ENCODE measurements around the gene LIFR.

Gene LIFR

DNA sequence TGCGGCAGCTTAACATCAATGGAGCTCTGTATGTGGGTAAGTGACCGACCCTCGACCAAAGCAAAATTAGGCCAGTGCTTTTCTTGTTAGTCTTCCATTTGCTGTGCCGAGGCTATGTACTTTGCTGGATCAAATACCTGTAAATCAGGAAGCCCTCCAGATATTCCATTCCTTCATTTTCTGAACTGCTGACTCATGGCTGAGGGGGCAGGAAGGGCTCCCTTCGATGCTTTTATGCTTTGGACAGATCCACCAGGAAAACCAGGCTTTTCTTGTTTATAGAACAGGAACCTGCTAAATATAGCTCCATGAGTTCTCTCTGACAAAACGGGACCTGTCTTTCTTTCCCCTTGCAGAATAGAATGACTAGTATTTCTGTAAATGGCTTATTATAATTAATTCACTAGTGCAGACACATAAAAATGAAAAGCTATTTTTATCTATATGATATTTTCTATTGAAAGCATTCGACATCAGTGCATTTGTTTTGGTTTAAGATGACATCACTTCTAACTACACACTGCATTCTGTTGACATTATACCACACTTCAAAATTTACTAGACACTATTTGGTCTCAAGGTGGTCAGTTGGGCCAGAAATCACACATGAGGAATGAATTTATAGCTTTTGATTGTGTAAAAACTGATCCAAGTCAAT, 93.3 kb downstream of the LIFR start:
- DNase-seq, result no peak

DNA sequence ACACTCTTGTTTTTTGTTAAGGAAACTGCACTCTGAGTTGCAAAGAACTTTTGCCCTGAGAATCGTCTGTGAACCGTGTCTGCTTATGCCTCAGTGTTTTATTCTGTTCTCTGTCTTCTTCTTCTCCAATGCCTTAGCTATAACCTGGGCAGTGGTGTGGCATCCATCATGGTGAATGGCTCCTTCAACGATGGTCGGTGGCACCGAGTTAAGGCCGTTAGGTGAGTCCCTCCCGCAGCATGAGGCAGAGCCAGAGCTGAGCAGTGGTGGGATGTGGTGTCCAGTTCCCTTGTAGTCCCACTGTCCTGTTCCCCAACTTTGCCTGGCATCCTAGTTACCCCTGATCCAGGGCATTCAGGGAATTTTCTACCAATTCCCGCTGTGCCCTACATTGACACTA, 98.3 kb downstream of the LIFR start:
- no peak for DNase-seq

DNA sequence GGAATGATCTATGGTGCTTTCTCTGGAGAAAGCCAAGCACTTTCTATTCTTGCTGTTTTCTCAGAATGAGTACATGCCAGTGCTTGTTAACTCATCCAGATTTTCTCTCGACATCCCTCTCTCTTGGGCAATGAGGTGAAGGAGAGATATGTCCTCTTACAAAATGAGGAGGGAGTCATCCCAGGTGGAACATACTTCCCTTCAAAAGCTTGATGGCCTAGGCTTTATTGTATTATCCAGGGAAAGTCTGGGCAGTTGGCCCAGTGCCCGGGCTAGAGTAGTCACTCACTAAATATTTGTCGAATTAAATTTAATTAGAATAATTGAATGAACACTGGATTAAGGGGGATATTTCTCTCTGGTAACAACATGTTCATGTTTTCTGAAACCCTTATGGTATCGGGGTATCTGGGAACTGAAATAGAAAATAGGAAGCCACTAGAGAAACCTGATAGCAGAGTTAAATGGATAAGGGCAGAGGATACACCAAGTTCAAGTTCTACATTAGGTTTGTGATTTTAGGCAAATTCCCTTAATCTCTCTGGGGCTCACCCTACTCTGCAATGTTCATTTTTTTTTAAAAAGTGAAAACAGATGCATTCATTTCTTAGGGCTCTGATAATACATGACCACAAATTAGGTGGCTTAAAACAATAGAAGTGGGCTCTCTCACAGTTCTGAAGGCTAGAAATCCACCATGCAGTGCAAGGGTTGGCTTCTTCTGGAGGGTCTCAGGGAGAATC, 99.6 kb downstream of the LIFR start:
- no peak for DNase-seq

DNA sequence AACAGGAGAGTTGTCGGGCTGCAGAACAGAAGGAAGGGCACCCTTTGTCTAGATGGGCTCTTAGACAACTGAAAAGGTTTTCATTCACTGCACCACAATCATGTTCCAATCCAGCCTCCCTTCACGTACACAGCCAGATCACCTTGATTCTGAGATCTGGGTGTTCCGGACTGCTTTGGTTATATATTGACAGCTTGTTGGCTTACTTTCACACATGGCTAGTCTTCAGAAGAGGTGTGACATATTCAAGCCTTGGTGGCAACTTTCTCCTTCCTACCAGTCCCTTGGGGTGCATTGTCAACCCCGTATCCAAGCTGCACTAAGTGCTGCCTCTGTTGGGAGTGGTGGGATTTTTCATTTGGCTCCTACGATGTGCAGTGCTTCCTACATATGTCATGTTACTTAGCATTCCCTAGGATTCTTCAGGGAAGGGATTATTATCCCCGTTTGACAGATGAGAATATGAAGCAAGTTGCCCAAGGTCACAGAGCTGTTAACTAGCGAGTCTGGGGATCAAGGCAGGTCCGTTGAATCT, 100.6 kb downstream of the LIFR start:
- DNase-seq, result no peak

DNA sequence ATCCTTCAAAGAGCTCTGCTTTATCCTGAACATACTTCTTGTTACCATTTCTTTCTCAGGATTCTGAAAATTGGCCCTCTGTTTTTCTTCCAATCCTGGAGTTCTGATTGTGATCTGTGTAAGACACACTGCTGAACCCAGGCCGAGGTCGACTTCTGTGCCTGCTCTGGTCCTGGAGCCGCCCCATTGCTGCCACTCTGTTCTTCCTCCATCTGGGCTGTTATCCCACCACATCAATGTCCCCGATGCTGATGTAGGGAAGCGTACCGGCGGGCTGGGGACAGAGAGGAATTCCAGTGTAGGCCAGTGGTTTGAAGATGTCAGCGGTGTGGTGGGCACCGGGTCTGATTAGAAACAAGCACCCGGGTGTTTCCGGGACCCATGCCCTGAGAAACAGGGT, 102.5 kb downstream of the LIFR start:
- DNase-seq, result no peak

DNA sequence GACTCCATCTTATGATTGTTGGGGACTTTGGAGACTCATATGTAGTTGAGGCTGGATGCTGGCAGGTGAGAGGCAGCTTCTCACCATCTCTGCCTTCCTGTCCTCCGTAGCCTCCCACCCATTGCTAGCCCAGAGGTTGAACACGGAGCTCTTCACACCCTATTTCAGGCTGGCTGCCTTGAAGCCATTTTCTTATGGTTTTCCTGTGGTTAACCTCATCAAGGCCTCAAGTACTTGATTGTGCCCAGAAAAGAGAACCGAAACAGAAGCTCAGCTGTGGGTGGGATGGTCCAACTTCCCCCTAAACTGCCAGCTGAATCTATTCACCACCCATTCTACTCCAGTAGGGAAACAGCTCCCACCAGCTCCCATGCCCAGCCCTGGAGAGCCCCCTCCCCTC, 102.9 kb downstream of the LIFR start:
- peak; percentile 53 to 72 for DNase-seq

DNA sequence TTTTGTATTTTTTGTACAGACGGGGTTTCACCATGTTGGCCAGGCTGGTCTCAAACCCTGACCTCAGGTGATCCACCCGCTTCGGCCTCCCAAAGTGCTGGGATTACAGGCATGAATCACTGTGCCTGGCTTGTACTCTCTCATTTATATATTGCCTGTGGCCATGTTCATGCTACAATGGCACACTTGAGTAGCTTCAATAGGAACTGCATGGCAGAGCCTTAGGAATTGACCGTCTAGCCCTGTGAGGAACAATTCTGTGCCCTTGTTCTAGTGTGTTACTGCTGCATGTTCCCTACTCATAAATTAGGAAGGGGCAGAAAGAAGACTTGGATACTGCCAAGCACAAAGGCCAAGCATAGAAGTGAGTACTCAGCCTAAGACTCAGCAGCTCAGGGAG, 104.2 kb downstream of the LIFR start:
- DNase-seq, result no peak

DNA sequence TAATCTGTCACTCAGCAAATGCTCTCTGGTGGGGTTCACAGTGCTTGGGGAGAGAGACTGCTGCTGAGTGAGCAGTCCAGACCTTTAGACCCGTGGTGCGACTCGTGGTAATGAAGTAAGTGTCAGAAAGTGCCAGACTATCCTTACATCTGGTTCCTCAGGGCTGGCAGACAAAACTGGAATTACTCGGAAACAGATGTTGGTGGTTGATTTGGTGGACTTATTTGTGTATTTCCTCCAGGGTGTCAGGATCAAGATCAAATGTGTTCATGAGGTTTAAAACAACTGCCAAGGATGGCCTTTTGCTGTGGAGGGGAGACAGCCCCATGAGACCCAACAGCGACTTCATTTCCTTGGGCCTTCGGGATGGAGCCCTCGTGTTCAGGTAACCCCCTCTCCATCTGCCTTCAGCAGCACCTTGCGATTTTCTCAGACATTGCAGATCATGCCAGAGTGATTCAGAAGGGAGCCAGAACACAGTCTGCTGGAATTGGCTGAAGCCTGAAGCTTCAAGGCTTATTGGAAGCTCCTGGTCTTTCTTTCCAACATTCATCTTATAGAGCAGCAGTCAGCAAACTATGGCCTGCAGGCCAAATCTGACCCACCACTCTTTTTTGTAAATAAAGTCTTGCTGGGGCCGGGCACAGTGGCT, 105.2 kb downstream of the LIFR start:
- no peak for DNase-seq

DNA sequence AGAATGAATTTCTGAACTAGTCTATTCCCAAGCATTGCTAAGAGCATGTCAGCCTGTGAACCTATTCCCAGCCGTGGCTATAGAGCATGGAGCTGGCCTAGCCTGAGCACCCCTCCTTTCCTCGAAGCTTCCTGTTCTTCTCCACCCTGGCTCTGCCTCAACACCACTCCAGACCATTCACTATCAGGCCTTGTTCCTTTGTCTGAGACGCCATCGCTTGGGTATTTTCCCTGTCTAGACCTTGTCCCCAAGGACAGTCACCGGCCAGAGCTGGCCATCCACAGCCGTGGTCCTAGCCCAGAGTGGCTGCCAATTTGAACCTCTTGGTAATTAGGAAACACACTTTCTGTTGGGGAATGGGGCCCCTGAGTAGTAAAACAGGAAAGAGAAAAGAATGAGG, 105.8 kb downstream of the LIFR start:
- DNase-seq, result no peak

DNA sequence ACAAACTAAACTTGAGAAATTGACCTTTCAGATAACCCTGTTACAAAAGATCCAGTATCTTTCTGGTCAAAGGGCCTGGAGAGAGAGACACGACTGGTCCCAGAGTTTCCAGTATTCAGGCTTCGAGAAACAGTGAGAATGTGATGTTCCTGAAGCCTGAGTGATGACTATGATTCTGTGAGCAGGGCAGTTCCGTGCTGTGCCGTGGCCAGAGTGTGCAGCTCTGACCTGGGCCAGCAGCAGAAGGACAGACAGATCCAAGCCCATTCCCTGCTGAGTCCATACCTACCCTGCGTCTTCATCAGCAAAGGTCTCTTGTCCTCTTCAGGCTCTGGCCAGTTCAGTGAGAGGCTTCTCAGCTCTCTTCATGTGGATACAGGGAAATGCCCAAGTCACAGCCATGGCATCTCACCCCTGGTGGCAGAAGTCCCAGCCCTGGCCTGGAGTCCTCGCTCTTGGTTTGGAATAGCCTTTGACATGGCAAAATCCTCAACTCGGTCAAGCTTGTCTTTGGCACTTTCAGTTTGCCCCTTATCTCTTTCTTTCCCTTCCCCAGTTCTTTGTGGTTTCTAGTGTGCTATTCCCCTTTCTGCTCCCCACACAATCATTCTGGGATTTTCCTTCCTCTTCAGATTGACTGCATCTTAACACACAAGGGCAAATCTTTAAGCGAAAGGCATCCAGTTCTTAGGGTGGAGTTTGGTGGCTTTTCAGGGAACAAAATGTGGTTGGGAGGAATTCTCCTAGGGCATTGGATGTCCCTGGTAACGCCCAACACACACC, 107.7 kb downstream of the LIFR start:
- no peak for DNase-seq

DNA sequence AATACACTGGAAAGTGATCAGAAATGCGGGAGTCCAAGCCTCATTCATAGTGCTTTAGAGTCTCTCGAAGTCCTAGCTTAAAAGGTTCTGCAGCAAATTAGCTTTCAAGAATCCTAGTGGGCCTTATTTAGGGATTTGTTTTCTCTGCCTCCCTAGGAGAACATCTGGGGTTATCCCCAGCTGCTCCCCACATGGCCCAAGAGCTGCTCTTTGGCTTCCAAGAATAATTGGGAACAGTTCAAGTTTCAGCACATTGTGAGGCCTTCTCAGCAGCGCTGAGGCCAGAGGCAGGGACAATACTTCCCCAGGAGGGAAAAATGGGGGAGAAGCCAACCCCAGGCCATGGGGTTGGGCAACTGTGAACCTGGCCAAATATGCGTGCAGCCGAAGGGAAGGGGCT, 108.7 kb downstream of the LIFR start:
- no peak for DNase-seq

DNA sequence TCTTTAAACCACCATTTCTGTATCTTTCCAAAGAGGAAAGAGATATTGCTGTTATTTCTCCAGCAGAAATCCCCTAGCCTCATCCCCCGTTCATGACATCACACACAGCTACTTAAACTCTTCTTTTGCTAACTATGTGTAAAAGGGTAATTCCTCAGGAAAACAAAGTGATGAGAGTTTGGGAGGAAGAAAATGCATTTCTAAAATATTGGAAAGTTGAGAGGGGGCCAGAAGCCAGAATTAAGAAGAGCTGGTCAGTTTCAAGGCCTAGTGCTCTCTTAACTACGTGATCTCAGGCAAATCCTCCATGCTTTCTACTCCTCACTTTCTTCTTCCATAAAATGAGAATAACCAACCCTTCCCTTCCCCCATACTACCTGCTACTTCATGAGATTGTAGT, 109.4 kb downstream of the LIFR start:
- DNase-seq, result no peak

DNA sequence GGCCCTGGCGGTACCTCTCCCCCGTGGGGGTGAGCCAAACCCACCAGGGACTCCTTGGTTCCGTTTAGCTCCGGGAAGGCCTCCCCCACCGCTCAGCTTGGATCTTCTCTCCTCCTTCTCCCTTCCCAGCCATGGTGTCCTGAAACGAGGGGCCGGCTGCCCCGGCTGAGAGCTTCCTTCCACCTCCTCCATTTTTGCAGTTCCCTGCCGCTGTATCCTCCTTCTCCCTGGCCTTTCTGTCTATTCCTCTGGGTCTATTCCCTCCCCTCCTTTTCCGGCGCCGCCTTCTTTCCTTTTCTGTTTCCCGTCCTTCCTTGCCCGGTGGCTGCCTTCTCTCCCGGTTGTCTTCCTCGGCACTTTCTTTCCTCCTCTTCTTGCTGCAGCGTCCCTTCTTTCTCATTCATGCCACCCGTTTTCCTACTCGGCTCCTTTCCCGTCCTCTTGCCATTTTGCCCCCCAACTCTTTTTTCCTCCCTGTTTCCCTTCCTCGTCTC, 110.4 kb downstream of the LIFR start:
- DNase-seq, result no peak

DNA sequence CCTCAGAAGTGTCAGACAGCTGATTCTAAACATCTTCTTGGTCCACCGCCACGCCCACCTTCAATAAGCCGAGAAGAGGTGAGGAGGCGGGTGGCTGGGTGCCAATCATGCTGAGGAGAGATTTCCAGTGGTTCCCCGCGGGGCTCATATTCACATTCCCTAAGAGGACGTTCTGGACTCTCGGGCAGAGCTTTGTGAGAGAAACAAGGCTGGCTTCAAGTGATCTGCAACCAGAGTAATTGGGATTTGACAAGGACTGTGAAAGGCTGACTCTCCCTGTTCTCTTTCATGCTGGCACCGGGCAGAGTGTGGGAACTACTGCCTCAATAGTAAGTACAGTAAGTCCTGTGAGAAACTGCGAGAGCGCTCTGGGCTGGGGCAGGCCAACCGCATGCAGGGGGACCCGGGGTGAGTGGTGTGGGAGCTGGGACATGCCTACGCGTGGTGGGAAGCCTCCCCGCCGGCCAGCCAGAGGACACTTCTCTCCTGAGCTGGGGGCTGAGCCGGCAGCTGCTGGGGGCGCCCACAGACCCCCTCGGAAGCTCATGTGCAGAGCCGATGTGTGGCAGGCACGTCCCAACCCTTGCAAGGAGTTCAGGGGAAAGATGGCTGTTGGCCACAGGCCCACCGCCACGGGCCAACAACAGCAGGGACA, 110.9 kb downstream of the LIFR start:
- no peak for DNase-seq

DNA sequence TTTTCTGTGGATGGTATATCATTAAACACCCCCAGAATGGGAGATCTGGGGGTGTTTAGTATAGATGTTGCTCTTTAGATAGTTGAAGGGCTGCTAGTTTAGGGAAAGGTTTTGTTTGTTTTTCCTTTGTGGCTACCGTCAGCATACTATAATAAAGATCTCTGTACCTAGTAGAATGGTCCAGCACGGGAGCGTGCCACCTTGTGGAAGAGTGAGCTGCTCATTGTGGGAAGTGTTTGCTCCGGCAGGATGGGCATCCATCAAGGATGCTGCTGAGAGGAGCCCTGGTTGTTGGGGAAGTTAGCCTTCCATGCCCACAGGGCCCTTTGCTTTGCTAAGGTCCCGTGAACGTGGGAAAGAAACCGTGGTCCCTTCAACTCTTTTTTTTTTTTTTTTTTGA, 113.1 kb downstream of the LIFR start:
- DNase-seq, result no peak

DNA sequence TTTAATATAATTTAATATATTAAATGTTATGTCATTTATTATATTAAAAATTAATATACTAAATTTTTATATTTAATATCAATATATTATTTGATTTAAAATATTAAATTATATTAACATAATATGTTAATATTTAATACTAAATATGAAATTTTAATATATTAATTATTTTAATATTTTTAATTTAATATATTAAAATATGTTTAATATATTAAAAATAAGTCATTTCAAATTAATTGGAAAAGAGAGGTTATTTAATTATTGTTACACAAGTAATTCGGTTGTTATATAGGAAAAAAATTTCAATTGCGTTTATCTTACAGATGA, 114.2 kb downstream of the LIFR start:
- DNase-seq, result no peak

DNA sequence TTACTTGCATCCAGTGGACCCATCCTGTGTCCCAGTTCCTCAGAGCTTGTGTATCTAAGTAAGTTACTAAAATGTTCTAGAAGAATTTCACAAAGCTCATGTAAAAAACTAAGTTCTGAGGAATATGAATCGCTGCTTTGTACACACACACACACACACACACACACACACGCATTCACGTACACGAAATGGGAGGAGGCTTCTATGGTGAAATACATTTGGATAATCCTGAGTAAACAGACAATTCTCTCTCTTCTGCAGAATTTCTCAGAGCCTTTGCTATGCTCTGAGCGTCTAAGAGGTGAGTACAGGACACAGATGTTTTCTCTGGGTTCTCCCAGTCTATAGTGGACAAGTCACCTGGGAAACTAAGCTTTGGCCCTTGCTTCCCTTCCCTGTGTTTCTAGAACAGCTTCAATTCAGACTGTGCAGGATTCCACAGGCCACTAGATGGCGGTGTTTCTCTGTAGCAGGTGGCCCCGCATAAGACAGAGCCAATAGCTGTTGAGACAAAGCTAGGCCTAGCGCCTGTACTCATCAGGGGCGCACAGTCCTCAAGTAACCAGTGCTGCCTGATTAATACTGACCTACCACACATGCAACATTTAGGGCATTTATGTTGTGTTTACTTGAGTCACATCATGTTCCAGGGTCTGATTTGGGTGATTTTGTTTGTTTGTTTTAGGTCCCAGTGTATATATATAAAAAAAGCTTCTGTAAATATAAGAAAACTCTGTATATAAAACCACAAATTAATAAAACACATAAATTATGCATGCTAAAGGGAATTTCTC, 114.8 kb downstream of the LIFR start:
- DNase-seq, result peak; percentile 74 to 80

DNA sequence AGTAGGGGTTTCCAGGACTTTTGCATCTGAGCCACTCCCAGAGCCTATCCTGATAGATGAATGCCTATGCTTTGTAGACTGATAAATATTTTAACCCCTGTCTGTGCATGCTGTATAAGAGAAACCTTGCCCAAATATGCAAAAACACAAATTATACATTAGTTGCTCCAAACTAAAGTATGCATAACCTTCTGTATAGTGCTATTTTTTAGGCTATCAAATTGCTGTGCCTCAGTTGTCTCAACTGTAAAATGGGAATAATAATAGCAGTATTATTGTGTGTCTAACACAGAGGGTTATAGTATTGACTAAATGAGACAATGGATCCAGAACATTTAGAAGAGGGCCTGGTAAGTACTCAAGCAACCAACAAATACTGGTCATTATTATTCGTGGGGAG, 117.7 kb downstream of the LIFR start:
- DNase-seq, result no peak

DNA sequence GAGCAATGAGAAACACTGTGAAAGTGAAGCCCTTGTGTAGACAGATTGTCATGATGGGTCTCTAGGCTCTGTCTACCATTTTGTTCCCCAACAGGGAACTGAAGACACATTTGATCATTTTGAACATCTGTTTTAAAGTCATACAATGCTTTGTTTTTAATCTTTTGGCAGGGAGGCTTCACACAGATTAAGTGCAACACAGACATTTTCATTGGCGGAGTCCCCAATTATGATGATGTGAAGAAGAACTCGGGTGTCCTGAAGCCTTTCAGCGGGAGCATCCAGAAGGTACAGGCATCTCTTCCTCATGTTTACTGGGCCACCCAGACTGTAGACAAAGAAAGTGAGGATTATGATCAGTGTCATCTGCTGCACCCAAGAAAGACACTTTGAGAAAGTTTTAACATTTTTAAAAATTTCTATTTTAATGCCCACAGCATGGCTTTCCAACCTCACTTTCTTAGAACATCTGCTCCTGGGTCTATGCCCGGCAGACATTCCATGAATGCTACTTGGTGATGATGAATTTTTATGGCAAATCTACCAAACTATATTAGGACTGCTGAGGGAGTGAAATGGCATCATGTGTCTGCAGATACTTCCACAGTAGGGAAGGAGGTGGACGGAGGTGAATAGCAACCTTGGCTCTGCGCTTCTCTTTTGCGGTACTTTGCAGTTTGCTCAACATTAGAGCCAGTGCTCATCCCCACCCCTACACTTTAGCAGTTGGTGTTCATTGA, 121.3 kb downstream of the LIFR start:
- no peak for DNase-seq

DNA sequence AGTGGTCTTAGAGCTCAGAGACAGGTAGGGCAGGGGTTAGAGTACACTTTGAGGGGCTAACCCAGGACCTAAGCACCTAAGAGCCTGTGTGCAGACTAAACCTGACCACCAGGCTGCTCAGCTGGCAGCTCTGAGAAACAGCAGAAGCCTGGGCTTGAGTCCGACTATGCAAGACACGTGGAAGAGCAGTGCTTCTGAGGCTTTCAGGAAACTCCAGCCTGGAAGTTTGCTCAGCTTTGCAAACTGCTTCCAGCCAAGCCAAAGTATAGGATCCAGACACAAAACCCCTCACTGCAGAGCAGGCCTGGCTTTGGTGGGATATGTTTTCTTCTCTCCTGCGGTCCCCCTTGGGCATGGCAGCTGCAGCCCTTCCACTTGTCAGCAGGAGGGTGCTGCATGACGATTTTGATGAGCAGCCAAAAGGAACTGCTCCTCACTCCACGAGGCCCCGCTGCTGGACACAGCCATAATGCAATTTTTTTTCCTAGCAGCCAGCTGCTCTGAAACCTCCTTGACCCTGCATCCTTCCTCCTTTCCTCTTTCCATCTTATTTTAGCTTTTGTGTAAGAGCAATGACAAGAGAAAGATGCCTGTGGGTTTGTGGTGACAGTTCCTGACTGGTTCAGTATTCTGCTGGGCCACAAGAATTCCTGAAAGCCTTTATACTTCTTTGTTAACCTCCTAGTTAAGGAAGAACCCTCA, 123.1 kb downstream of the LIFR start:
- no peak for DNase-seq
